Astrocyte (in vitro differentiated cells and primary cell): ENCODE measurements around the gene PAPOLB.

ENCODE experiments used
- CTCF ChIP-seq: IDR thresholded peaks from 2 replicates; pipeline ENCODE4 v1.5.1; 2011; ENCODE audit warnings: low read depth, mild to moderate bottlenecking, inconsistent platforms, low read length, moderate library complexity; ENCODE audit not compliant: insufficient read depth
- EZH2 ChIP-seq: IDR thresholded peaks from 2 replicates; pipeline ENCODE4 v1.6.1; 2012; ENCODE audit warnings: mild to moderate bottlenecking, low read length, inconsistent platforms; ENCODE audit not compliant: insufficient read depth

- no peak for TF ChIP-seq EZH2
- peak; percentile 7 for TF ChIP-seq CTCF
Measured at GRCh38 chr7:4845740-4846142, 16.1 kb downstream of the PAPOLB start.
